ENCODE measurements around the gene ZFP36L2.

ZFP36L2 gene

GRCh38 chr2:43210125-43210466, 16.3 kb downstream of the ZFP36L2 start:
- no peak overlapping the region for H3K4me3 ChIP-seq (ENCODE audit: low read depth, low read length)
- TF ChIP-seq CTCF (IDR thresholded peaks at IDR 0.05; ENCODE audit: insufficient read depth, low read depth, low read length, missing control alignments) = no peak

DNA sequence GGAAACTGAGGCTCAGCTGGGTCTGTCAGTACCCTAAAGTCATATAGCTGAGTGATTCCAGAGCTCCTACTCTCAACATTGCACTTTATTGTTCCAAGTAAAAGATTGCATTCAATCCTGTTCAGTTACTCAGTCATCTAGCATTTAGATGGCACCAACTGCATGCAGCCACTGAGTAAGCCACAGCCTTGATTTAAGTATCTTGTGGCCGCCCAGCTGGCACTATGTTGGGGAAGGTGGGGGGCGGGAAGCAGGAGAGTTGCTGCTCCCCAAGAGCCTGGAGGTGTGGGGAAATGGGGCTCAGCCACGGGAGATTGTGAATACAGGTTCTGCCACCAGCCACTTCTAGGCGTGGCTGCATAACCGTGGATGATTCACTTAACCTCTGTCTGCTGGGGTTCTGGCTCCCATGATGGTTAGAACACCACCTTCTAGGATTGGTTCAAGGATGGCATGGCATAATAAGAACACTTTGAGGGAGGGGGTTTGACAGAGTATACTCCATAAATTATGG, 17.1 kb downstream of the ZFP36L2 start:
- no peak for DNase-seq (ENCODE audit: low read depth)
- no peak overlapping the region for H3K4me3 ChIP-seq (ENCODE audit: low read depth, low read length)
- no peak for TF ChIP-seq CTCF (IDR thresholded peaks at IDR 0.05; ENCODE audit: insufficient read depth, low read depth, low read length, missing control alignments)

More at GRCh38 chr2:43210125-43210466, 16.3 kb downstream of the ZFP36L2 start:
- no peak for DNase-seq (ENCODE audit: low read depth)

- H3K4me3 ChIP-seq (ENCODE audit: low read depth, low read length) = no peak overlapping the region
- no peak for DNase-seq (ENCODE audit: low read depth)
- no peak for TF ChIP-seq CTCF (IDR thresholded peaks at IDR 0.05; ENCODE audit: insufficient read depth, low read depth, low read length, missing control alignments)
Measured at GRCh38 chr2:43207553-43208300, 18.7 kb downstream of the ZFP36L2 start.

DNA sequence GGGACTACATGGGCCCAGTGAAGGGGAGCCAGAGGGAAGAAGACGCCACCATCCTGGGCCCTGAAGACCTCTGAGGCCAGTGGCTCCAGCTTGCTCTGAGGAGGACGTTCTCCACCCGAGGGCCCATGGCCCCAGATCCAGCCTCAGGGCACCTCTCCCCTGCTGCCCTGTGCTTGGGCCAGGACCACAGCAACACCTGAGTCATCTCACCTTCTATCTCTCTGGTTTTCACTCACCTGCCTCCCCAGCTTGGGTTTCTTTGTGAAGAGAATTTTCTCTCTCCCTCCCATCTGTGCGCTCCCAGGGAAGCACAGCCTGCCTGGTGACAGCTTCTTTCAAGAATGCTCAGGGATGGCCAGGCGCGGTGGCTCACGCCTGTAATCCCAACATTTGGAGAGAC, 19.8 kb downstream of the ZFP36L2 start:
- no peak overlapping the region for H3K4me3 ChIP-seq (ENCODE audit: low read depth, low read length)
- no peak for TF ChIP-seq CTCF (IDR thresholded peaks at IDR 0.05; ENCODE audit: insufficient read depth, low read depth, low read length, missing control alignments)
- DNase-seq (ENCODE audit: low read depth) = no peak

DNA sequence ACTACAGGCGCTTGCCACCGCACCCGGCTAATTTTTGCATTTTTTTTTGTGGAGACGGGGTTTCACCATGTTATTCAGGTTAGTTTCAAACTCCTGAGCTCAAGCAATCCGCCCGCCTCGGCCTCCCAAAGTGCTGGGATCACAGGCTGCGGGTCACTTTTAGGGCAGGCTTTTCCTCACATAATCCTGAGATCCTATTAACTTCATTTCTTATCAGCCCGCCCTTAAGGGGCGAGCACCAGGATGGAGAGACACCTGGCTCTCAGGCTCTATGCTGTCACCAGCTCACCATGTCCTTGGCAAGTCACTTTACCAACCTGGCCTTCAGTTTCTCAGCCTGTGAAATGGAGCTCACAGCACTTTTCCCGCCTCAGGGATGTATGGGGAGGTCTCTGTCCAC, 23.0 kb downstream of the ZFP36L2 start:
- TF ChIP-seq CTCF (IDR thresholded peaks at IDR 0.05; ENCODE audit: insufficient read depth, low read depth, low read length, missing control alignments) = no peak
- DNase-seq (ENCODE audit: low read depth) = no peak
- H3K4me3 ChIP-seq (ENCODE audit: low read depth, low read length) = no peak overlapping the region

- no peak for DNase-seq (ENCODE audit: low read depth)
- no peak overlapping the region for H3K4me3 ChIP-seq (ENCODE audit: low read depth, low read length)
- no peak for TF ChIP-seq CTCF (IDR thresholded peaks at IDR 0.05; ENCODE audit: insufficient read depth, low read depth, low read length, missing control alignments)
Measured at GRCh38 chr2:43202289-43202688, 24.1 kb downstream of the ZFP36L2 start.

DNA sequence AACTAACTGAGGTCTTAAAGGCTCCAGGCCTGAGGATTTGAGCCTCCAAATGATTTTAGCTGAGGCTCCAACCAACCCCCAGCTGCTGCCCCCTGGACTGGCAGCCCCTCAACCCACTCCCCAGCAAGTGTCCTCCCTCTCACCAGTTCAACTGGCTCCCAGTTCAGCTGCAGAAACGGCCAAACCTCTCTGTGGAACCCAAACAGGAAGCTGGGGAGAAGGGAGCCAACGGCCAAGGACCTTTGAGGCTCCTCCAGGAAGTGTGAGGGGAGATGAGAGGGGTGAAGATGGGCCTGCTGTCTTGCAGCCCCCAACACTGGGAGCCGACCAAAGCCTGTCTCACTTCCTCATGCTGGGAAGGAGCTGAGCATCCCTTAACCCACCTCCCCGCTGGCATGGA, 24.9 kb downstream of the ZFP36L2 start:
- no peak for TF ChIP-seq CTCF (IDR thresholded peaks at IDR 0.05; ENCODE audit: insufficient read depth, low read depth, low read length, missing control alignments)
- H3K4me3 ChIP-seq (ENCODE audit: low read depth, low read length) = no peak overlapping the region
- DNase-seq (ENCODE audit: low read depth) = no peak
